ENCODE results near the gene IPO5.
"Not testable (repeated sequence)": the region's sequence is repeated elsewhere in the genome, so short reads cannot be mapped to it uniquely, and the experiment has no call there.

IPO5 gene

DNA sequence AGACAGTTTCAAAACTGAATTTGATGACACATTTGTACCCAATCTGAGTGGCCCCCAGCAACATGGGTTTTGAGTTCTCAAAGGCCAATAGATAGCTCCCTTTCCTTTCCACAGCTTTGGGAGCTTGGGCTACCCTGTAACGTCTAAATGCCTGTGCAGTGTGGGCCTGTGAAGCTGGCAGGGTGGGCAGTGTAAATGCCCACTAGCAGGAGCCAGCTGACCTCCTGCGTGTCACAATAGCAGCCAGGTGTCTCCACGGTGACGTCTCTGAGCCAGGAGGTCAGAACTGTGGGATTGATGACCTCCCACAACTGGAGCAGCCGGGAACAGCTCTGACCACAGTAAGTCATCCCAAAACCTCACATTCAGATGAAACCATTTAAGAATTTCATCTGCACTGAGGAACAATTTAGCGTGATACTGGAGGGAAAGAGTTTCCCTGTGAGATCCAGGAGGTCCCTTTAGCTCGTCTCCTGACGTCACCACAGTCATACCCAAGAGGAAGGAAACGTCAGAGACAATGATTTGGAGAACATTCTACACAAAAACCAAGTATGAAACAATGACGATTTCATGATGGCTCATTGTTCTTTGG is at the start of gene IPO5:
Gene IPO5 (plus strand): TSS at position 300 of the 595 bp plus-strand sequence. CDS start 23,022 bp downstream, outside the sequence.
- DNase-seq = no peak

DNA sequence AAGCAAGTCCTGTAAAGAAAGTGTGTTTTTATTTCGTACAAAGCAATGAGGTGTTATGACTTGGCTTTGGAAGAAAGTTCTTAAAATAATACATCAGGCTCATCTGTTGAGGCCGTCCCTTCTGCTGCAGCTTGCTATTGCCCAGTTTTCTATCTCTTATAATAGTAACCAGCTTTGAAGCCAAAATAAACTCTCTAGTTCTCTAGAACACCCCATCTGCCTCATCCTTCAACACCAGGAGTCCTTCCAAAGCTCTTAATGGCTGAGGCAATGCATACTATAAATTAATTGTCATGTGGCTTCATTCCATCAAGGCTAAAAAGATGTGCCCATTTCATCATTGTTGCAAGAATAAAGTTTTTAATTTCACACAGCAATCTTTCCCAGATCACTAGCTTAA is 49.4 kb upstream of the IPO5 start:
- no peak for DNase-seq

DNA sequence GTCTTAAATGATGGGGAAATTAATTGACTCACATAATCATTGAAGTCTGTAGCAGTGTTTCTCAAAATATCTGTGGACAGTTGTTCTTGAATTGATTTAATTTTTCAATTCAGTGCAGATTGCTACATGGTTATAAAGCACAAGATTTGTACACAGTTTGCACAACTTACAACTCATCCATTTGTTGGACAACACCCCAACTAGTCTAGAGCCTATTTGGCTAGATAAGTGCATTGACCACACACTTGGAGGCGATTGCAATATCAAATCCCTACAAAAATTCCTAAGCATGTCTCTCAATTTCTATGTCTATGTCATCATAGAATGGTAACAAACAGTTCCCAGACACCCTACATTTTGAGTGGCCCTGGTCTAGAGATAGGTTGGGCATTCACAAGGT is 48.0 kb upstream of the IPO5 start:
- no peak for DNase-seq

DNA sequence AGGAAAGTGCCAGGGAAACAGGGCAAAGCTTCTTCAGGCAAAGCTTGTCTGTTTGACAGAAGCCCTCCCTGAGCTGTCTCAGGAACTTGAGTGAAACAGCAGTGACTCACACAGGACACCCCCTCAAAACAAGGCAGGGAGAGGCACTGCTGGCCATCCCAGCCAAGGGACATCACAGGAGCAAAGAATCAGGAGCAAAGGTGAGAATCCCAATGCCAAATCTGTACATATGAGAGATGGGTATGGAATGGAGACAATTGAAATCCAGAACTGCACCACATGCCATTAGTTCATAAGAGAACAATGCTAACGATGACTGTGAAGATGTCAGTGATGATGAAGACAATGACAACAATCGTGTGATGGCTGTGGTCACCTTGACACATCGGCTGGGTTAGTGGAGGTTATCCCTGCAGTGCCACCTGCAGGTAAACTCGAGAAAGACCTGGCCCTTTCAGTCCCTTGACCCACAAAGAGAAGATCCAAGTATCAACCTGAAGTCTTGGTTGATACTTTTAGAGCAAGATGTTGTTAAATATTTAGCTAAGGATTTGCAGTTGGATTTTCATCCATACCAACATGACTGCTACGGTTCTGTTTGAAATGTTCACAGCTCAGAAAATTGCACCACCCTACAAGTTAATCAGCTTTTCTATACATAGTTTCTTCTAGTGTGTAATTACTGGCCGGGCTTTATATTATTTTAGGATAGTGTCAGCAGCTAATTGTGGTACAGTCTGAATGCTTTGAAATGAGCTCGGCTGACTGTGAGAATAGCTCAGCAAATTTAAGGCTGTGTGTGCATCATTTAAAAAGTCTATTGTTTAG is 42.0 kb upstream of the IPO5 start:
- DNase-seq = no peak

DNA sequence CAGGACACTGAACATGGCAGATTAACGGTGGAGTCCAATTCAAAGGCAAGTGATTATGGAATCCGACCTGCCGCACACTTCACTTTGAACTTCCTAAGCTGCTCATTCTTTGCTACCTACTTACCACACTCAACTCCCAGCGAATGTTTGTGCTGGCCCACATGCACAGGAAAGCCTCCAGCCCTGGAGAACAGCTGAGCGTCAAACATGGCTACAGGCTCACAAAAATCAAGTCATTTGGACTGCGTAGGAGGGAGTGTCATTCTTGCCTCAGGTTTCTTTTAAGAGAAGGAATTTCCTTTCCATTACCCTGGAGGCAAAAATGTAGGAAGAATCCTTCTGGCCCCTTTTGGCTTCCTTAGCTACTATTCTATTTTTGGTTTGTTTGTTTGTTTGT is 41.3 kb upstream of the IPO5 start:
- no peak for DNase-seq

DNA sequence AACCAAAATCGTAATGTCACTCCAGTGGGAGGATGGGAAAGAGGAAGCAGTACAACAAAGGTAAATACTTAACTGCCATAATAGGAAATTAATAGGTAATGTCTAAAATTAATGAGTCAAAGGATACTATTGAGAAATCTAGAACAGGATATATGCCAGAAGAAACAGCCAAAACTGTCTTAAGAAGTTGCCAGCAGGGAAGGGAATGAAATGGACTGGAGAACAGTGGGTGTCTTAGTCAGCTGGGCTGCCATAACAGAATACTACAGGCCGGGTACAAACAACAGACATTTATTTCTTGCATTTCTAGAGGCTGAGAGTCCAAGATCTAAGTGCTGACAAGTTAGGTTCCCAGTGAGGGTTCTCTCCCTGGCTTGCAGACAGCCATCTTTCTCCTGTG is 40.3 kb upstream of the IPO5 start:
- DNase-seq = no peak

DNA sequence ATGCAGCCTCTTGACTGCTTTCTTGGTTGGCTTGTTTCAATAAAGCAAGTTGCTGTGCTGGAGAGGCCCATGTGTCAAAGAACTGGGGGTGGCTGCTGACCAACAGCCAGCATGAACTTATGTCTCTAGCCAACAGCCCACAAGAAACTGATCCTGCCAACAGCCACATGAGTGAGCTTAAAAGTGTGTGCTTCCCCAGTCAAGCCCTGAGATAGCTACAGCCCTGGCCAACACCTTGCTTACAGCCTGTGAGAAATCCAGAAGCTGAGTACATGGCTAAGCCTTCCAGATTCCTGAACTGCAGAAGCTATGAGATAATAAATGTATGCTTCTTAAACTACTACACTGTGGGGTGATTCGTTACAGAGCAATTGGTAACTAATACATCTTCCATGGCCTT is 38.9 kb upstream of the IPO5 start:
- no peak for DNase-seq

DNA sequence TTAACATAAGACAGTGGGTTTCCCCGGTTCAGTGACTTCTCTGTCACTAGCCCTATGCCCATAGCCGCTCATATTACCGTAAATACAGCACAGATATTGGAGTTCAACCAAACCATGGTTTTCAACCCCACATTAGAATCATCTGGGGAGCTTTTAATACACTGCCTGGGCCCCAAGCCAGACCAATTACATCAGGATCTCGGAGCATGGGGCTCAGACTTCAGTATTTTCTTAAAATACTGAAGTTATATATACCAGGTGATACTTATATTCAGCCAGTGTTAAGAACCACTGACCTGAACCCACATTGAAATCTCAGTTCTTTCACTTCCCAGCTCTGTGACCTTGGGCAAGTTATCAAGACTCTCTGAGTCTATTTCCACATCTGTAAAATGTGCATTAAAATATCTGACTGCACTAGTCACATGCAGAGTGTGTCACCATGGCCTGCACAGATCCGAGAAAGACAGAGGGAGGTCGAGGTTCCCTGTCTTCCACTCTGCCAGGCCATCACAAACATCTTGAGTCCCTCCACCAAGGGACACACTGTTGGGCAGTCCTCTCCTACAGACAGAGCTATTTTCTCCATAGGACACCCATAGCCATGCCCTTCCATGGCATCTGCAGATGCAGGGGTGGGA is 32.2 kb upstream of the IPO5 start:
- DNase-seq = no peak

DNA sequence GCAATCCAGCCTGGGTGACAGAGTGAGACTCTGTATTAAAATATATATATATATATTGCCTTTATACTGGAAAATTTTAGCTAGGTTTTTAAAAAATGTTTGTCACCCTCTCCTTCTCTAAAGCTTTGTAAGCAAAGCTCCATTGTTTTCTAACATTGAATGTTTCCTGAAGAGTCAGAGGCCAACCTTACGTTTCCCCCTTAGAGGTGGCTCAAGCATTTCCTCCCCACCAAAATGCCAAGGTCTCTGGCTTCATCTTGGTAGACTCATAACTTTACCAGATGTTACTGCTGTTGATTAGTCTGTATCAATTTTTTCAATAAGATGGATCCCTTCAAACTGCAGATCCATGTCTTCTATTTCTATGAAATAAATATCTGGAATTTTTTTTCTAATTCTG is 25.2 kb upstream of the IPO5 start:
- no peak for DNase-seq

DNA sequence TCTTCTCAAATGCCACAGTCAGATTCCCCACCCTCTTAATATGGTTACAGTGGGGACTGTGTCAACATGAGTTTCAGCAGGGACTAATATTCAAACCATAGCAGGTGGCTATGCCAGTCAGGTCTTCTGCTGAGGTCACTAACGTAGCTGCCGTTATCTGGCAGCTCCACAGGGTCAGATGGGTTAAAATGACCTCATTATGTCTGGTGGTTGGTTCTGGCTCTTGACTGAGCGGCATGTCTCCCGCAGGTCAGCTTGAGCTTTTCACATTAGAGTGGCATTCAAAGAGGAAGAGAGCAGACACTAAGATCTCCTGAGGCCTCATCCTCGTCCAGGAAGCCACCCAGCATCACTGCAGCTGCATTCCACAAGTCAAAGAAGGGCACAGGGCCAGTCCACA is 21.4 kb upstream of the IPO5 start:
- no peak for DNase-seq

DNA sequence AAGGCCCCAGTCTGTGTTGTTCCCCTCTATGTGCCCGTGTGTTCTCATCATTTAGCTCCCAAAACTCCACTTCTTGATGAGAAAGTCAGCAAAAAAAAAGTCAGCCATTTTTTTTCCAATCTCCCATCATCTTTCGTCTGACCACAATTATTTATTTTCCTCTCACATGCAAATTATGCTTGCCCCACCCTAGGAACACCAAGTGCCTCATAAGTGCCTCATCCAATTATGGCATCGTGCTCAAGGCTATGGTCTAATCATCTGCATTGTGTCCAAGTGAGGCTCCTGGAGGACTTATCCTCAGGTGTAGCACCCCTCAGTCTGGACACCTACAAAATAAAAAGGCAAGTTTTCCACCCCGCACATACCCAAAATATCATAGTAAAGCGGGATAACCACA is 20.8 kb upstream of the IPO5 start:
- DNase-seq = no peak

DNA sequence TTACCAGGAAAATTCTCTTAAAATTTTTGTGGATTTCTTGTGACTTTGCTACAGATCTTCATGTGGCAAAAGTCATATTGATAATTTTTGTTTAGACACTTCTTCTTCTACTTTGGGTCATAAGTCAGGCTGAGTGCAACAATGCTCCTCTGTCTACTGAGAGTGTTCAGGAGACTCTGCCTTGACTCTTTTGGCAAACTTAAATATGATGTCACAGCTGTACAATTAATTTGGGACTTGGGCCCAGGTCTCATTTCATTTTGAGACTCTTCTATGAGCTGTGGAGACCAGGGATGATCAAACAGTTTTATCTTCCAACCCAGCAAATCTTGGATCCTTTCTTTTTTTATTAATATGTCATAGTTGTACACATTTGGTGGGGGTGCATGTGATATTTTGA is 19.7 kb upstream of the IPO5 start:
- DNase-seq = no peak

DNA sequence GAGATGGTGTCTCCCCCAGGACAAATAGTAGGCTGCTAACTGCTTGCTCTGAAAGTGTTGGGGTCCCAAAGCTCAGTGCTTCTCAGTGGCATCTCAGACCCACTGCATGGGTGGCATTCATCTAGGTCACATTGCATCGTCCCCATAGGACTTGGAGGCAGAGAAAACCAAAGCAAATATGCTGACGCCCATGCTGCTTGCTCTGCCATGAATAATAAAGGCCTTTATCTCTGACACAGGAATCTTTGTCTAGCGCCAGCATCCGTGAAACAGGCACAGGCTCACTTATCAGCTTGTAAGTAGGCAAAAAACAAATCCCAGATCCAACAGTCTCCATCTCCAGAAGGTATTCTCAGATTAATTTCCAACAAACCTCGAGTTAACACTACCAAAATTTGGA is 18.9 kb upstream of the IPO5 start:
- DNase-seq = no peak

DNA sequence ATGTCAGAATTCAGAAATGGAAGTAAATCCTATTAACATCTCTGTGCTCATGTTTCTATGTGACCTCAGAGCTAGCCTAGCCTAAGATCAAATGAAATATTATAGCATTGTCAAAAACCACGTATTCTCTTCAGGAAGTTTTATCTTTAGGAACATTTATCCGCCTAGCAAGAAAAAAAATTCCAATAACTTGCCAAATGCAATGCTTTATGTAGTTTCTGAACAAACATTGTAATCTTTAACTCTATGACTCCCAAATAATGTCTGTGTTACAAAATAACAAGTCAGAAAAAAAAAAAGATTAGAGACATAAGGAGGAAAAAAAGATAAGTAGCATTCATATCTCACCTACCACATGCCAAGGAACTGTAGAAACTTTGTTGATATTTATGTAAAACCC is 18.4 kb upstream of the IPO5 start:
- no peak for DNase-seq

DNA sequence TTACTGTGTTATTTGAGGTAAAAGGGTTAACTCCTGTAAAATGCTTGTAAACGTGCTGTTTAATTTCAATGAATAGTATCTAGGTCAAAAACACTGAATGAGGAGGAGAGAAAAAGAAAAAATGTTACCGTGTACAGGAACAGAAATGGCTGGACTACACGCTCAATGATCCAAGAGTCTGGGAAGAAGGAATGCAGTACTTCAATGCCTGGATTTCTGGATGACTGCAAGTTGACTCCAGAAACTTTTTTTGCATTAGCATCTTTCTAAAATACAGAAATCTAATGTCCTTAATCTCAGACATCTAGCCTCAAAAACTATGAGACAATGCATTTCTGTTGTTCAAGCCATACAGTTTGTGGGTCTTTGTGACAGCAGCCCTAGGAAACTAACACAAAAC is 17.4 kb upstream of the IPO5 start:
- no peak for DNase-seq

DNA sequence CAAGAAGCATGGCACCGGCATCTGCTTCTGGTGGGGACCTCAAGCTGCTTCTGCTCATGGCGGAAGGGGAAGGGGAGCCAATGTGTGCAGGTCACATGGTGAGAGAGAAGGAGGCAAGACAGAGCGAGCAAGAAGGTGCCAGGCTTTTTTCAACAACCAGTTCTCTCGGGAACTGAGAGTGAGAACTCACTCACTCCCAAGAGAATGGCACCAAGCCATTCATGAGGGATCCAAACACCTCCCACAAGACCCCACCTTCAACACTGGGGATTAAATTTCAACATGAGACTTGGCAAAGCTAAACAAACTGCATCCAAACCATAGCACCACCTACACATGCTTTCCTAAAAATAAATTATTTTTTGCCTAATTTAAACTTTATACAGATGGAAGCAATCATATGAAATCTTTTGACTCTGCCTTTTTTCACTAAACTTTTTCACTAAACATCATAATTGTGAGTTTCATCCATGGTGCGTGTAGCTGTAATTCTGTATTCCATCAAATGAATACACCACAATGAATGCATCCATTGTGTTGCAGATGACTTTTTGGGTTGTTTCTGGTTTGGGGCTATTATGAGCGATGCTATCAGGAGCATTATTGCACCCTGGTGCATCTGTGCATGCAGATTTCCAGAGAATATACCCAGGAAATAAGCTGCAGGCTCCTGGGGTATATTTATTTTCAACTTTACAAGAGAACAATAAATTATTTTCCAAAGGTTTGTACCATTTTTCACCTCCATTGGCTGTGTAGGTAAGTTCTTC is 14.6 kb upstream of the IPO5 start:
- no peak for DNase-seq

DNA sequence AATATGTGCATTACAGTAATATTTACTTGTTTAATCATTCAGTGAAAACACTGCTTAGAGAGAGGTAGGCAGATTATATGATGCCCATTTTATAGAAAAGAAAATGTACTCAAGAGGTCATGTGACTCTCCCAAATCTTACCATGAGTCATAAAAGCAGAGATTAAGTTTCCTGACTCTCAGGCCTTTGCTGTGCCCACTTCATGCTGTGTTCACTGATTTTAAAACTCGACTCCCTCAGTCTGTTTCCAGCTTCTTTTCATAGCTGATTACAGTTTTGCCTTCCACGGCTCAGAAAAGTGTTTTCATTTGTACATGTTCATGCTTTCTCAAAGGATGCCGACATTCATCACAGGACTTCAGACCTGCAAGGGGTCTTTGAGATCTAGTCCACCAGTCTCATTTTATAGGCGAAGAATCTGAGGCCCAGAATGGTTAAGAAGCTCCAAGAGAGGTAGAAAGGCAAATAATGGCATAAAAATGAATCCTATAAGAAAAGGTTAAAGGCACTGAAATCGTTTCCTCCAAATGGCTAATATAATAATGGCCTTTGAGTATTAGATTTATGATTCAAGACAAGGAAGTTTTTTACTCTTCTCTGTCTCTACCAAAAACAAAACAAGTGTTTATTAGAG is 9.0 kb upstream of the IPO5 start:
- no peak for DNase-seq

DNA sequence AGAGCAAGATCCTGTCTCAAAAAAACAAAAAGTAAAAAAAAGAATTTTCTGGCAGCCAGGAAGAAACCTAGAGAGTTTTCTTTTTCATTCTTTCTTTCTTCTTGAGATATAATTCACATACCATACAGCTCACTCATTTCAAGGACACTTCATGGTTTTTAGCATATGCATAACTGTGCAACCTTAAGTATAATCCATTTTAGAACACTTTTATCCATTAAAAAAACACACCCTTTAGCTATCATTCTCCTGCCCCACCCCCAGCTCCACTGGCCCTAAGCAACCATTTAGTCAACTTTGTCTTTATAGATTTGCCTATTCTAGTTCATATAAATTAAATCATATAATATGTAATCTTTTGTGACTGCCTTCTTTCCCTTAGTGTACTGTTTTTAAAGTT is 8.1 kb upstream of the IPO5 start:
- no peak for DNase-seq

DNA sequence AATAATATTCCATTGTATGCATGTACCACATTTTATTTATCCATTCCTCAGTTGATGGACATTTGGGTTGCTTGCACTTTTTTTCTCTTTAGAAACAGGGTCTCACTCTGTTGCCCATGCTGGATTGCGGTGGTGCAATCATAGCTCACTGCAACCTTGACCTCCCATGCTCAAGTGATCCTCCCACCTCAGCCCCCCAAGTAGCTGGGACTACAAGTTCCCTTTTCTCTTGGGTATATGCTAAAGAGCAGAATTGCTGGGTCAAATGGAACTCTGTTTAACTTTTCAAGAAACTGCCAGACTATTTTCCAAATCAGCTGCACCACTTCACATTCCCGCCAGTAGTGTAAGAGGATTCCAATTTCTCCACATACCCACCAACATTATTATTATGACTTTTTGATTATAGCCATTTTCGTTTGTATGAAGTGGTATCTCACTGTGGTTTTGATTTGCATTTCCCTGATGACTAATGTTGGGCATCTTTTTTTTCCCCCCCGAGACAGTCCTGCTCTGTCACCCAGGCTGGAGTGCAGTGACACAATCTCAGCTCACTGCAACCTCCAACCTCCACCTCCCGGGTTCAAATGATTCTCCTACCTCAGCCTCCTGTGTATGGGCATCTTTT is 7.6 kb upstream of the IPO5 start:
- DNase-seq = no peak

DNA sequence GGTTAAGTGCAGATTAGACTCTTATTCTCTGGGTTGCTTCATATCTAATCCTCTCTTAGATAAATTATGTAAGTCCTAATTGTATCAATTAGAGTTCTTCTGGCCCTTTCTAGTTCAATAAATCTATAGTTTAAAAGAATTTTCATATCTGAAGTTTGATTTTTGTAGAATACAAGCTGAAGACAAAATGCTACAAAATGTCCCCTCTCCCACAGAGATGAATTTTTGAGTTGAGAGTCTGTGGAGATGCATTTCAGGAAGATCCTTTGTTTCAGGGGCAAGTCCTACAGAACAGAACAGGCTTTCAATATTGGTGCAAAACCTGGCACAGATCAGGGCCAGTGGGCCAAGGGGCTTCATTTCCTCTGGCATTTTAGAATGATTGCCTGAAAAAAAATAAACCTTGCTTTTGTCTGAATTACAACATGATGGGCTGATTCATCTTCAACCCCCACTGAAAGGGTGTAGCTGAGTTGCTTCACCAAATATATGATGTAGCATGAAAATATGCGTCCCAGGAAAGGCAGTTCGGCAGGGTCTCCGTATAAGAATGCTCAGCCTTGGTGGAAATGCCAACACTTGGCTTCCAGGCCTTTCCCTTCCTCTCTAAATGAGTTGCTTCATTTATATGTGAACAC is 6.4 kb upstream of the IPO5 start:
- no peak for DNase-seq

DNA sequence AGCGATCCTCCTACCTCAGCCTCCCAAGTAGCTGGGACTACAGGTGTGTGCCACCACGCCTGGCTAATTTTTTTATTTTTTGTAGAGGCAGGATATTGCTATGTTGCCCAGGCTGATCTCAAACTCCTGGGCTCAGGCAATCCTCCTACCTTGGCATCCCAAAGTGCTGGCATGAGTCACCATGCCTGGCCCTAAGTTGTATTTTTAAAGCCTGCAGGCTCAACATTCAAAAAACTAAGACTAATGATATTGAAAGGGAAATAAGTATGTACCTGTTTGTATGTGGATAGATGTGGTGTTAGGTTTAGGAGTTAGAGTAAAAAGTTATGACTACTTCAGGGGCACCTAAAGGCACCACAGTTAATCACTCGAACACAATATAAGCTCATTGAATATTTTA is 5.4 kb upstream of the IPO5 start:
- no peak for DNase-seq

DNA sequence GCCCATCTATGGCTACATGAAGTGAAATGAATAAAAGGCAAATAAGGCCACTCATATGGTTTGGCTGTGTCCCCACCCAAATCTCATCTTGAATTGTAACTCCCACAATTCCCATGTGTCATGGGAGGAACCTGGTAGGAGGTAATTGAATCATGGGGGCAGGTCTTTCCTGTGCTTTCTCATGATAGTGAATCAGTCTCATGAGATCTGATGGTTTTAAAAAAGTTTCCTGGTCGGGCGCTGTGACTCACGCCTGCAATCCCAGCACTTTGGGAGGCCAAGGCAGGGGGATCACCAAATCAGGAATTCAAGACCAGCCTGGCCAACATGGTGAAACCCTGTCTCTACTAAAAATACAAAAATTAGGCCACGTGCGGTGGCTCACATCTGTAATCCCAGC is 4.2 kb upstream of the IPO5 start:
- not testable (repeated sequence) for DNase-seq
